Right lobe of liver (tissue), 6 donors: ENCODE results near the gene NSMF. TPM values are rescaled to one million over a fixed set of nuclear protein-coding genes. Genes with fewer than 3 reads are reported as not detected.
A peak's percentile ranks its signal among the peaks of the same experiment; 100 is the strongest.

Experiments
- ATAC-seq, 4 donors: fragments of 200-7000 bp; cut with Tn5 transposase; one replicate each; pipeline ENCODE4 v1.9.1; 2020; ENCODE audit warnings: mild to moderate bottlenecking in 4 of 4, moderate library complexity in 4 of 4
- DNase-seq, 3 donors: peaks; one replicate each; pipeline ENCODE4 v3.0.0-alpha.2; 2020
- H3K27ac ChIP-seq, 3 donors: fragments of 200-600 bp; one replicate each; pipeline ENCODE4 v1.8.0; 2022
- H3K27me3 ChIP-seq, 2 donors: fragments of 200-600 bp; one replicate each; pipeline ENCODE4 v1.8.0; 2022
- H3K36me3 ChIP-seq, 4 donors: fragments of 200-600 bp; sonication (generic) in 1 of 4; one replicate each; pipeline versions ENCODE4 v1.5.1 to v1.8.0; 2017 to 2022; ENCODE audit warnings: control low read depth in 1 of 4
- H3K4me1 ChIP-seq, 4 donors: fragments of 200-600 bp; sonication (generic) in 1 of 4; one replicate each; pipeline versions ENCODE4 v1.5.1 to v1.8.0; 2017 to 2022; ENCODE audit warnings: control low read depth in 1 of 4
- H3K4me3 ChIP-seq, 3 donors: fragments of 200-600 bp; one replicate each; pipeline ENCODE4 v1.8.0; 2022
- H3K9me3 ChIP-seq, 4 donors: fragments of 200-600 bp; sonication (generic) in 1 of 4; one replicate each; pipeline versions ENCODE4 v1.5.1 to v1.8.0; 2017 to 2022; ENCODE audit warnings: control low read depth in 1 of 4
- POLR2A ChIP-seq: fragments of 450-650 bp; IDR thresholded peaks from one replicate; pipeline ENCODE4 v1.6.1; 2017; ENCODE audit warnings: antibody characterized with exemption, mild to moderate bottlenecking
- WGBS: methylation state at CpG from one replicate; pipeline ENCODE4 v1.1.6; 2018; ENCODE audit warnings: low coverage, low lambda C conversion rate; ENCODE audit not compliant: insufficient coverage; ENCODE audit errors: missing lambda C conversion rate; 5-methylcytosine and 5-hydroxymethylcytosine counted together
- intact Hi-C, 2 donors: fragments of 100-400 bp; cut with DNase I; formaldehyde crosslinking; loops; one replicate each; pipeline versions ENCODE4 v1.11.2 to v1.14.1; 2022
- total RNA-seq, 6 experiments: library from RNA; depleted of rRNA in 2 of 6; stranded (reverse); fragments of >200 nt in 2 of 6; fragmentation: NEBNext Ultra II Directional in 3 of 6; extraction: Animal tissue kit (Norgen Biotek cat#: 25700) in 3 of 6; gene quantifications; one replicate each; pipeline versions ENCODE4 v1.1.0 to v1.2.4, GENCODE V29; 2016 to 2023
- TF ChIP-seq, protein P1 (sequence below), 4 donors: fragments of 200-600 bp in 3 of 4; fragments of 450-650 bp in 1 of 4; IDR thresholded peaks; one replicate each; pipeline versions ENCODE4 v1.5.1 to v1.8.0; 2016 to 2022; ENCODE audit warnings: antibody characterized with exemption in 4 of 4, mild to moderate bottlenecking in 2 of 4
- donor health status: DM: no; HTN: yes; CAD: no.
- donor health status: DM: no; HTN: no; CAD: no.
- donor health status: DM: no; HTN: no; CAD: no.
- donor health status: DM: no; HTN: yes; CAD: no.
- donor health status: DM: no; HTN: yes; CAD: no.

NSMF gene
- total RNA-seq, 6 experiments from 2014 or later = 15.6 to 55.4 (median 20.1) TPM

DNA sequence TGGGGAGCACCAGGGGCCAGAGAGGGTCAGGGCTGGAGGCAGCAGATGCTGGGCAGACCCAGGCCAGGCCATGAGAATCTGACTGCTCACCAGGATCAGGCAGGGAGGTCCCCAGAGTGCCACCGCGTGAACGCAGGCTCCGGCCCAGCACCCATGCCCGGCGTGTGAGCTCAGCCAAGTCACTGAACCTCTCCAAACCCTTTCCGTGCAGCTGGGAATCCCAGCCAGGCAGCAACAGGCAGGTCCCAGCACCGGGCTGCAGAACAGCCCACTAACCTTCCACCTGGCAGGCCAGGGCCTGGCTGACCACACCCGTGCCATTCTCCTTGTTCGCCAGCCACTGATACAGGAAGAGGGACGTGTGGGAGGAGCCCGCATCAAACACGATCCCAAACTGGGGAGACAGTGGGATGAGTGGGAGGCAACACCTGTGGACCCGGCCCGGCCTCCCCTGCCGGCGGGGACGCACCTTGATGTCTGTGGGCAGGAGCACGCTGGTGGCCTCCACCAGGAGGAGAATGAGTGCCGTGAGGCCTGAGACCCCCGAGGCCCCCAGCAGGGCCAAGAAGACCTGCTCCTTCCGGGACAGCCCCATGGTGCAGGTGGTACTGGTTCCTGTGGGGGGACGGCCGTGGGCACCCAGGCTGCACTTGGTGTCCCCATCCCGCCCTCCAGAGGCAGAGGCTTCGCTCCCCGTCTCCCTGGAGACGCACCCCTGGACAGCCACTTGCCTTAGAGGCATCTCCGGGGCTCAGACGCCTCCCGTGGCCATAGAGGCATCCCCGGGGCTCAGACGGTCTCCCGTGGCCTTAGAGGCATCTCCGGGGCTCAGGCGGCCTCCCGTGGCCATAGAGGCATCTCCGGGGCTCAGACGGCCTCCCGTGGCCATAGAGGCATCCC lies 21.2 kb downstream of the NSMF start:
- DNase-seq = peak in 2 of 3 donors; percentile 26 to 52
- WGBS = 80% methylated on average over 16 of the region's 40 CpGs
- no peaks in the 10 kb centered on the region for H3K9me3 ChIP-seq
- peaks cover 0 to 3% (median 0%) of the 10 kb centered on the region in 4 donors for H3K4me1 ChIP-seq
- ATAC-seq = no peak
- H3K27me3 ChIP-seq = no peaks in the 10 kb centered on the region
- no peaks in the 10 kb centered on the region for H3K36me3 ChIP-seq
- TF ChIP-seq, protein P1, sequence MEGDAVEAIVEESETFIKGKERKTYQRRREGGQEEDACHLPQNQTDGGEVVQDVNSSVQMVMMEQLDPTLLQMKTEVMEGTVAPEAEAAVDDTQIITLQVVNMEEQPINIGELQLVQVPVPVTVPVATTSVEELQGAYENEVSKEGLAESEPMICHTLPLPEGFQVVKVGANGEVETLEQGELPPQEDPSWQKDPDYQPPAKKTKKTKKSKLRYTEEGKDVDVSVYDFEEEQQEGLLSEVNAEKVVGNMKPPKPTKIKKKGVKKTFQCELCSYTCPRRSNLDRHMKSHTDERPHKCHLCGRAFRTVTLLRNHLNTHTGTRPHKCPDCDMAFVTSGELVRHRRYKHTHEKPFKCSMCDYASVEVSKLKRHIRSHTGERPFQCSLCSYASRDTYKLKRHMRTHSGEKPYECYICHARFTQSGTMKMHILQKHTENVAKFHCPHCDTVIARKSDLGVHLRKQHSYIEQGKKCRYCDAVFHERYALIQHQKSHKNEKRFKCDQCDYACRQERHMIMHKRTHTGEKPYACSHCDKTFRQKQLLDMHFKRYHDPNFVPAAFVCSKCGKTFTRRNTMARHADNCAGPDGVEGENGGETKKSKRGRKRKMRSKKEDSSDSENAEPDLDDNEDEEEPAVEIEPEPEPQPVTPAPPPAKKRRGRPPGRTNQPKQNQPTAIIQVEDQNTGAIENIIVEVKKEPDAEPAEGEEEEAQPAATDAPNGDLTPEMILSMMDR (IDR thresholded peaks at IDR 0.05) = no peak
- TF ChIP-seq POLR2A = no peak
- no peak overlapping the region for H3K27ac ChIP-seq
- intact Hi-C loops = no loop called here
- H3K4me3 ChIP-seq = no peak overlapping the region

DNA sequence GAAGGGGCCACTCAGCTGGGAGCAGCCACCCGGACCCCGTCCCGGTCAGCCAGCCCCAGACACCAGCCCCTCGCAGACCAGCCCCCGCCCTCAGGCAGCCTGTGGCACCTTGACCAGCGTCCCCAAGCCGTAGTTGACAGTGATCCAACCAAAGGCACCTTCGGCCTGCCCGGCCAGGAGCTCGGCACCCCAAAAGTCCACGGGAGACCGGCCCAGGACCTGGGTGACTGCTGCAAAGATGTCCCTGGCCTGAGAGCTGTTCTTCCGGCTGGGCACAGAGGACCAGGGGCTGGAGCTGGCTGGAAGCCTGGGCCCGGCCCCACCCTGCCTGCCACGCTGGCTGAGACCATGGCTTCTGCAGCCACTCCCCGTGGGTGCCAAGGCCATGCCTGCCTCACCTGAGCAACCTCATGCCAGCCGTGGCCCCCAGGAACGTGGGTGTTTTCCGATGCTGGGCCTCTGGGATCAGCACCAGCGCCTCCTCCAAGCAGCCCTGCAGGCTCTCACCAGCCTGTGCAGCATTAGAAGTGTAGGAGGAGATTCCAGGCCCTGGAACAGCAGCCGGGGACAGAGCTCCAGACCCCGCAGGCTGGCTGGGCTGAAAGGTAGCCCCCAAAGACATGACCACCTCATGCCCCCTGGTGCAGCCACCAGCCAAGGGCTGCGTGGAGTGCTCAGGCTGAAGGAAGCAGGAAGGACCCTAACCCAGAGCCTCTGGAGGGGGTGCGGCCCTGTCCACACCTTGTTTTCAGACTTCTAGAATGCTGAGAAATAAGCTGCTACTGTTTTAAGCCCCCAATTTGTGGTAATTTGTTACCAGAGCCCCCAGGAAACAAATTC lies 22.2 kb downstream of the NSMF start:
- intact Hi-C loops = no loop called here
- TF ChIP-seq, protein P1 (IDR thresholded peaks at IDR 0.05) = no peak
- no peak for TF ChIP-seq POLR2A
- Histone ChIP-seq H3K27ac (no peak overlapping the region), H3K4me1 (no peaks in the 10 kb centered on the region), H3K9me3 (no peaks in the 10 kb centered on the region), H3K27me3 (no peaks in the 10 kb centered on the region), H3K36me3 (no peaks in the 10 kb centered on the region), H3K4me3 (no peak overlapping the region)
- DNase-seq (peak in 2 of 3 donors; percentile 16 to 46), ATAC-seq (no peak)
- no CpG with 5 or more reads among the region's 24 CpGs for WGBS

DNA sequence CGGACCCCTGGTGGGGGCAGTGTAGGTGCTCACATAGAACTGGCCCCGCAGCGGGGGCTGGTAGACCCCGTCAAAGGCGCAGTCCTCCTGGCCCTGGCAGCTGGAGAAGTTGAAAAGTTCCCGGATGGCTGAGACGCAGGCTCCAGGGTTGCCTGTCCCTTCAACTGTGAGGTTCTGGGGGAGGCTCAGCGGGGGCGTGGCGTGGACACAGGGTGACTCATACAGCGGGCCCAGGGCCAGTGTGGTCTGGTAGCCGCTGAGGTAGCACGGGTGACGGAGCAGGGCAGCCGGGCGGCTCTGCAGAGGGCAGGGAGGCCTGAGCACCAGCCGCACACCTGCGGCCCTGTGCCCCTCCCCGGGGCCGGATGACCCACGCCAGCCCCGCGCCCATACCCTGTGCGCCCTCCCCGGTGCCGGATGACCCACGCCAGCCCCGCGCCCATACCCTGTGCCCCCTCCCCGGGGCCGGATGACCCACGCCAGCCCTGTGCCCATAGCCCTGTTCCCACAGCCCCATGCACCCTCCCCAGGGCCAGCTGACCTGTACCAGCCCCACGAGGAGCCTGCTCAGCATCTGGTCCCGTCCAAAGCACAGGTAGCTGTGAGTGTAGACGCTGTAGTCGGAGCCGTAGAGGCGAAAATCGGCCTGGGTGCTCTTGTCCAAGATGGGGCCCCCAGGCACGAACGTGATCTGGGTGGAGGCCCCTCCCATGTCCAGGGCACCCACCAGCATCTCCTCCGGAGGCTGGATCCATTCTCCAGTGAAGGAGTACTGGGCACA lies 23.0 kb downstream of the NSMF start:
- H3K4me1 ChIP-seq = no peaks in the 10 kb centered on the region
- no peaks in the 10 kb centered on the region for H3K36me3 ChIP-seq
- DNase-seq = peak in 2 of 3 donors; percentile 59 to 87
- ATAC-seq = peak; percentile 45 to 94 (median 61)
- H3K27me3 ChIP-seq = no peaks in the 10 kb centered on the region
- H3K9me3 ChIP-seq = no peaks in the 10 kb centered on the region
- 48% methylated on average over 10 of the region's 42 CpGs for WGBS
- no peak overlapping the region for H3K4me3 ChIP-seq
- H3K27ac ChIP-seq = no peak overlapping the region
- TF ChIP-seq POLR2A = no peak
- TF ChIP-seq, protein P1 (IDR thresholded peaks at IDR 0.05) = no peak
- intact Hi-C loops = no loop called here

DNA sequence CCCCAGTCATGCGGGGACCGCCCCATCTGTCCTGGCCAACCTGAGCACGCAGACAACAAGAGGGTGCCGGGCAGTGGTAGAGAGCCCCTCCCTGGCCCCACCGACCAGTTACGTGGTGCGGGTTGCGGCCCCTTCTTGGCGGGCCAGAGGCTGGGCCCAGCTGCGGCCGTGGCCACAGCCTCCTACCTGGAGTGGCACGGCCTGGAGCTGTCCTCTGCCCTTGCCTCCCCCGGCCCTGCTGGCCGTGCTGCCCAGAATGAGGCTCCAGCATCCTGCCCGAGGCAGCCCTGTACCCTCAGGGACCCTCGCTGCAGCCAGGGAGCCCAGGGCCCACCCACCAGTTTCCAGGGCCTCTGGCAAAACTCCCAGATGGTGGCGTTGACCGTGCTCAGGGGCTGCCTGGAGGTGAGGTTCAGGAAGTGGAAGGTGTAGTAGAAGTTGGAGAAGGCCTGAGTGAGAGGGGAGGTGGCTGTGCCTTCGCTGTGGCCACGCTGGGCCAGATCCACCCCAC lies 23.7 kb downstream of the NSMF start:
- intact Hi-C loops = no loop called here
- H3K36me3 ChIP-seq = no peaks in the 10 kb centered on the region
- no peak overlapping the region for H3K4me3 ChIP-seq
- no peaks in the 10 kb centered on the region for H3K9me3 ChIP-seq
- DNase-seq (peak in 2 of 3 donors; percentile 21 to 45), ATAC-seq (peak in 1 of 4 donors; percentile 3)
- 68% methylated on average over 2 of the region's 20 CpGs for WGBS
- no peaks in the 10 kb centered on the region for H3K4me1 ChIP-seq
- TF ChIP-seq, protein P1 (IDR thresholded peaks at IDR 0.05) = no peak
- TF ChIP-seq POLR2A = no peak
- H3K27ac ChIP-seq = no peak overlapping the region
- H3K27me3 ChIP-seq = no peaks in the 10 kb centered on the region
